ENCODE results near the gene NADK.

NADK gene

GRCh38 chr1:1786836-1787605 lies 8.8 kb upstream of the NADK start:
- DNase-seq, result no peak

- no peak for DNase-seq
Measured at GRCh38 chr1:1785666-1786065, 7.4 kb upstream of the NADK start.

DNA sequence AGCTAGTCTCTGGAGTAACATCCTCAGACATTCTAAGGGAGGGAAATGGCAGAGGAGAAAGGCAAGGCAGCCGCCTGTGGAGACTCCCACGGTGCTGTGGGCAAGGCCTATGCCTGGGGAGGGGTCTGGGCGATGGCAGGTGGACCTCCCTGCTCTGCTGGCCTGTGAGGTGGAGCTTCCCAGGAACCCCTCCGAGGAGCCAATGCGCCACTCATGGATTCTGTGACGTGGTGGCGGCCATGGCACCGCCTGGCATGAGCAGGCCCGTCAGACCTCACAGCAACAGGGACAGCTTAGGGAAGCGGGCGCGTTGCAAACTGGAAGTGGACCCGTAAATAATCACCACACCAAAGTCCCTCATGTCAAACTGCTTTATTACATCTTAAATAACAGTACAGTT lies 6.7 kb upstream of the NADK start:
- DNase-seq, result no peak

DNA sequence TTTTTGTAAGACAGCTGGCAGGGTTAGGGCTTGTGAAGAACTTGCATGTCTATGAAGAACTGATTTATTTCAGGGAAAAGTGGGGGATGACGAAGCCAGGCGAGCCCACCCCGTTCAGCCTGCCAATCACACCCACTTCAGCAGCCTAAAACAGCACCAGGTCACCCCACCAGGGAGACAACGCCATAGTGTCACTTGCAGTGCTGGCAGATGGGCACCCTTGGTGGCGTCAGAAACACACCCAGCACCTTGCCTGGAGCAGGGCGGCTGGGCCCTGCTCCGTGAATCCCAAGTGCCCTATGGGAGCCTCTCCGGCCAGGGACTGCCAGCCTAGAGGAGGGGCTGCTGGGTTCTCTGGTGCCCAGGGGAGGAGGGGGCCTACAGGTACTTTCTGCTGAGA lies 5.0 kb upstream of the NADK start:
- no peak for DNase-seq

- DNase-seq, result peak; percentile 49
Measured at GRCh38 chr1:1782399-1783221, 4.3 kb upstream of the NADK start.

DNA sequence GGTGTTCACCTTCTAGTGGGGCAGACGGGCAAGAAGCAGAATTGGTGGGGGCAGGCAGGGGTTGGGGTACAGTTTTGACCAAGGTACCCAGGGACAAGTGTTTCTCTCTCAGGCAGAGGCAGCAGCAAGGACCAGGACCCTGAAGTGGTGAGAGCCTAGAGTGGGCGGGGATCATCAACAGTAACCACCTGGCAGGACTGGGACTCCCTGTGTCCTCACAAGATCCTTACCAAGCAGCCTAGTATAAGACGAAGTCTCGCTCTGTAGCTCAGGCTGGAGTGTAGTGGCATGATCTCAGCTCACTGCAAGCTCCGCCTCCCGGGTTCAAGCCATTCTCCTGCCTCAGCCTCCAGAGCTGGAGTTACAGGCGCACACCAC lies 3.2 kb upstream of the NADK start:
- no peak for DNase-seq

DNA sequence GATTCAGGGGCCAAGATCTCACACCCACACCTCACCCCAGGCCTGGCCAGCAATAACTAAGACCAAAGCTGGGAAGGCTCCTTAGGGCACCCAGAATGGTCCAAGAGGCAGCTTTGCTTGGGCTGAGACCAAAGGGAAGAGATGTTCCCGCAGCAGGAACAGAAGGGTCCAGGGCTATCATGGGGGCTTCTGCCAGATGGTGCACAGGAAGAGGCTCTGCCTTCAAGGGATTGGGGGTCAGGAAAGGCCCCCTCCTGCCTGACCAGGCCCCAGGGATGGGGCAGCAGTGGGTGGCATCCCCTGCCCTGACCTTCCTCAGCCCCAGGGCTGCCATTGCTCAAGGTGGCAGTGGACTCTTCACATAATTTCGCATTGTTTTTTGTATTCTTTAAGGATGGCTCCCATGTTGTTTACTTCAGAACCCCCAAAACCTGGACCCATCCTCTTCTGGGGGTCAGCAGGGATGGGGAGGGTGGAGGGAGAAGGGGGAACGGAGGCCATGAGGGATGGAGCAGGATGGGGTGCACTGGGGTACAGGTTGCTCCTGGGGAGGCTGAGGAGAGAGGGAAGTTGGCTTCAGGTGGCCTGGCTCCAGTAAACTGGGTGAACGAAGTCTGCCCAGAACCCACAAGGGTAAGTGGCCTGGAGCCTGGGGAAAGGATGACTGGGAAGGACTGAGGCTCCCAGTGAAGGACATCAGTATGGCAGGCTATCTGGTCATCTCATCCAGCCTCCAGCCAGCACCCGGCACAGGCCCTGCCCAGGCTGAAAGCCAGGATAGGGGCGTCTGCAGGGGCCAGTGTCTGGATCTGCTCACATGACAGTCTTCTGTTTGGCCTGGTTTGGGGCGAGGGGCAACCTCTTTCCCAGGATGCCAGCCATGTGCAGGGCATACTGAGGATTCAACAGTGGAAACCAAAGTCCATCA lies 2.6 kb upstream of the NADK start:
- no peak for DNase-seq

- DNase-seq, result peak; percentile 81
Measured at GRCh38 chr1:1779691-1780597, 1.7 kb upstream of the NADK start.

DNA sequence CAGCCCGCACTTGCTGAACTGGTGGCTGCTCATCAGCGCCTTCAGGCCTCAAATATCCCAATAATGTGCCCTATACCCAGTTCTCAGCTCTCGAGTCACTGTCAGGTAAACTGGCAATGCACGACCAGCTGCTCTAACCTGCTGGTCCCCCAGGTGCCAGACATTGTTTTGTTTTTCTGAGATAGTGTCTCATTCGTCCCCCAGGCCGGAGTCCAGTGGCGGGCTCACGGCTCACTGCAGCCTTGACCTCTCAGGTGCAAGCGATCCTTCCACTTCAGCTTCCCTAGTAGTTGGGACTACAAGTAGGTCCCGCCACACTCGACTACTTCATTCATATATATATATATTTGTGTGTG lies 1.0 kb upstream of the NADK start:
- DNase-seq, result no peak

DNA sequence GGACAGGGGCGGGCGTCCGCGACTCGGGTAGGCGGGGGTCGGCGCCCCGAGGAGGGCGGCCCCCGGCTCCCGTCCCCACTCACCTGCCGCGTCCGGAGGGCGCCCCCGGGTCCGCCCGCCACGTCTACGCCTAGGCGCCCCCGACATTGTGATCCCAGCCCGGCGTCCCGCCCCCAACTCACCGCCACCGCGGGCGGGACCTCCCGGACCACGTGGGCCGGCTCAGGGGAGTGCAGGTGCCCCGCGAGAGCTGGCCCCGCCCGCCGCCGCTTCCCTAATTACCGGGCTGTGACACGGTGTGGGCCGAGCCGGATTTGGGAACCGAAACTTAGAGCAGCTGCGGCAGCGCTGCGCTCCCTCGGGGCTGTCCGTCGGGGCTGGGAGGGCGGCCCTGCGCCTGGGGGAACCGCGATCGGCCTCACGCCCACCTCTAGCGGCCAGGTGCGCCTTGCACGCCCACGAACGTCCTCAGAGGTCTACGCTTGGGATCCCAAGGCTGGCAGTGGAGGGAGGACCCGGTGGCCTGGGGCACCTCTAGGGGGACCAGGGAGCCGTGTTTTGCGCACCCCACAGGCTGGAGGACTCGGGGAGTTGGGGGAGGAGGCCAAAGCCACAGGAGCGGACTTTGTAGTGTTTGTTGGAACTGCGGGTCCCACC lies 521 bp upstream of the NADK start:
- DNase-seq, result no peak

- DNase-seq, result peak; percentile 22
Measured at GRCh38 chr1:1777583-1777899, 729 bp downstream of the NADK start.

- no peak for DNase-seq
Measured at GRCh38 chr1:1776672-1777582, 1.3 kb downstream of the NADK start.

DNA sequence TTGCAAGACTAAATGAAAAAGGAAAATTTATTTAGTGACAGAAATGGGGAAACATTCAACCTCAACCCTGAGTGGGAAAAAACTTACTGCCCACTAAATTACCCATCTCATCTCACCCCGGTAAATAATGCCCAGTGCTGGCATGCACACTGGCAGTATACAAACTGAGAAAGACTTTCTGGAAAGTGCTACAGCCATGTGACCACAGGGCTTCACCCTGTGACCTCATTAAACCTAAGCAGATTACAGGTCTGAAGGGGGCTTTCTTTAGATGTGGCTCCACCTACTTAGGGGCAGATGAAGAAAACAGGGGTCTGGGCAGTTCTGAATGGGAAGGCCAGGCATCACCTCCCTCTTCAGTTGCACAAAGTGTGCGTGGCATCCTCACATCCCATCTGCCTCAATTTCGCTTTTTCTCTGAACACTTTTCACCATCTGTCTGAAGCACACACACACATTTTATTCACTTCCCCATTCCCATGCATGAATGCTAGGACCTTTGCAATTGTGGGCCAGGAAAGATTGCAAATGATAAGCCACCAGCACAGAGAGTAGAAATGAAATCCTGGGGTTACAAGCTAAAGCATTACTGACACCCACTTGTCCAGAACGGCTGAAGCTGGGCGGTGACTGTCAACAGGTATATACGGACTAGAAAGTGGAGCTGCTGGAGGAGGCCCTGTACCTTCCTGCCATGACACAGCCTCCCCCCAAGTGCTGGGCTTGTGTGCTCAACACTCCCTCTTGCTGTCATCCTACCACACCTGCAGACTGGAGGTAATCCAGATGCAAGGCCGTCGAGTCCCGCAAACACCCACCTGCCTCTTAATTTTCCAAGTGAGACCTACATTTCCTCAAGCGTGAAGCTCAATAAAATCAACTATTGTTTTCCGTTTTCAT lies 2.7 kb downstream of the NADK start:
- no peak for DNase-seq

- no peak for DNase-seq
Measured at GRCh38 chr1:1773874-1774273, 4.4 kb downstream of the NADK start.

DNA sequence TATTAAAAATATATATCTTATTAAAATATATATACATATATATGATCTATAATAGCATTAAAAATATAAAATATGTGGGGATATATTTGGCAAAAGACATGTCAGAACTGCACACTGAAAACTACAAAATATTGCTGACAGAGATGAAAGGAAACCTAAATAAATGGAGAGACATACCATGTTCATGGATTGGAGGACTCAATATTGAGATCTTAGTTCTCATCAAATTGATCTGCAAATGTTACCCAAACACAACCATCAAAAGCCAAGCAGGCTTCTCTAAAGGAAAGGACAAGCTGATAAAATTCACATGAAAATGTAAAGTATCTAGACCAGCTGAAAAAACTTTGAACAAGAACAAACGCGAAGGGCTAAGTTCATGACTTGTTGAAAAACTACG lies 7.2 kb downstream of the NADK start:
- no peak for DNase-seq

GRCh38 chr1:1770102-1770501 lies 8.2 kb downstream of the NADK start:
- DNase-seq, result no peak

DNA sequence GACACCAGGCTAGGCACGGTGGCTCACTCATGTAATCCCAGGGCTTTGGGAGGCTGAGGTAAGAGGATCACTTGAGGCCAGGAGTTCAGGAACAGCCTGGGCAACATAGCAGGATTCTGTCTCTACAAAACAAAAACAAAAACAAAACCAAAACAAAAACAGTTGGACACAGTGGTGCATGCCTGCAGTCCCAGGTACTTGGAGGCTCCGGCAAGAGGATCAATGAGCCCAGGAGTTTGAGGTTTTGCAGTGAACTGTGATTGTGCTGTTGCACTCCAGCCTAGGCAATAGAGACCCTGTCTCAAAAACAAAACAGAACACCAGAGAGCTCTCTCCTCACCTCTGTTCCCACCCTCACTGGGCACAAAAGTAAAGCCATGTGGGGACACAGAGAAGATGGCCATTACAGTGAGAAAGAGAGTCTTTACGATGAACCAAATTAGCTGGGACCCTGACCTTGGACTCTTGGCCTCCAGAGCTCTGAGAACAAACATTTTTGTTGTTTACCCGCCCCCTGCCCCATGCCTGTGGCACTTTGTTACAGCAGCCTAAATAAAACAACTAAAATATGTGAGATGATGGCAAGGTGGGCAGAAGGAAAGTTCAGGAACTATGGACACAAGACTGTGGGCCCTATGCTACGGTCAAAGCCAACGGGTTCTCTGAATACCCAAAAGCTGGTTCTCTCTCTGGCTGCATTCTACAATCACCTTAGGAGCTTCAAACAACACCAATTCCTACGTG lies 9.8 kb downstream of the NADK start:
- DNase-seq, result no peak

- no peak for DNase-seq
Measured at GRCh38 chr1:1764876-1765470, 13.3 kb downstream of the NADK start.

Data from HCEC 1CT (cell line).